Caco-2 (cell line): ENCODE data around the gene ODF2. TPM values are rescaled to one million over a fixed set of nuclear protein-coding genes. Genes with fewer than 3 reads are reported as not detected.
"Not testable (repeated sequence)": the region's sequence is repeated elsewhere in the genome, so short reads cannot be mapped to it uniquely, and the experiment has no call there.

Experiments used
- BruUV-seq: library from RNA; stranded (reverse); fragments of 400-500 nt; replicated peaks from 2 replicates; lab custom pipeline; 2021; lab: Mats Ljungman, UMichigan
- CTCF ChIA-PET: fragments of 300-600 bp; sonication (Branson Sonifier 250); formaldehyde crosslinking; loops from one replicate; lab custom pipeline; 2022; ENCODE audit warnings: antibody characterized with exemption; lab: Charles Lee
- POLR2A ChIA-PET: fragments of 300-600 bp; sonication (Branson Sonifier 250); formaldehyde crosslinking; loops from one replicate; lab custom pipeline; 2022; ENCODE audit warnings: antibody characterized with exemption; lab: Charles Lee
- DNase-seq, 2 experiments: peaks; one replicate each; pipeline versions ENCODE4 v3.0.0 to v3.0.0-alpha.2; 2020 to 2022
- H3K27me3 ChIP-seq: replicated peaks from 2 replicates; pipeline ENCODE4 v1.6.0; 2011; ENCODE audit warnings: low read length; ENCODE audit not compliant: control insufficient read depth, insufficient read depth
- H3K36me3 ChIP-seq: 2 replicates; pipeline ENCODE4 v1.5.1; 2011; ENCODE audit warnings: low read length; ENCODE audit not compliant: control insufficient read depth, insufficient read depth
- H3K4me1 ChIP-seq: fragments of 250-450 bp; sonication (Bioruptor Pico); 2 replicates; pipeline ENCODE4 v1.5.1; 2020; ENCODE audit warnings: mild to moderate bottlenecking
- H3K4me3 ChIP-seq: 2 replicates; pipeline ENCODE4 v1.5.1; 2011; ENCODE audit warnings: low read depth, mild to moderate bottlenecking, control low read depth, low read length
- H3K9me3 ChIP-seq: fragments of 250-450 bp; sonication (Bioruptor Pico); 2 replicates; pipeline ENCODE4 v1.5.1; 2020; ENCODE audit warnings: mild to moderate bottlenecking, moderate library complexity
- H3K27ac Mint-ChIP-seq: one replicate; pipeline ENCODE4 v1.8.0; 2022; ENCODE audit warnings: mixed read lengths; ENCODE audit not compliant: unreplicated experiment
- H3K27me3 Mint-ChIP-seq: one replicate; pipeline ENCODE4 v1.8.0; 2022; ENCODE audit warnings: mixed read lengths; ENCODE audit not compliant: insufficient read depth, unreplicated experiment
- H3K36me3 Mint-ChIP-seq: one replicate; pipeline ENCODE4 v1.8.0; 2022; ENCODE audit warnings: mild to moderate bottlenecking, mixed read lengths; ENCODE audit not compliant: insufficient read depth, unreplicated experiment
- H3K4me1 Mint-ChIP-seq: one replicate; pipeline ENCODE4 v1.8.0; 2022; ENCODE audit warnings: low read depth, mixed read lengths; ENCODE audit not compliant: unreplicated experiment
- H3K4me3 Mint-ChIP-seq: one replicate; pipeline ENCODE4 v1.8.0; 2022; ENCODE audit warnings: mild to moderate bottlenecking, moderate library complexity, mixed read lengths; ENCODE audit not compliant: unreplicated experiment
- H3K9me3 Mint-ChIP-seq: one replicate; pipeline ENCODE4 v1.8.0; 2022; ENCODE audit warnings: mixed read lengths; ENCODE audit not compliant: unreplicated experiment
- CTCF ChIP-seq, 2 experiments: fragments of 200-600 bp in 1 of 2; IDR thresholded peaks; 1 replicate in 1 of 2; 2 replicates in 1 of 2; pipeline versions ENCODE4 v1.5.1 to v1.8.0; 2011 to 2022; ENCODE audit warnings: antibody characterized with exemption in 1 of 2, control low read depth in 1 of 2, inconsistent platforms in 1 of 2, low read depth in 1 of 2, low read length in 1 of 2, mild to moderate bottlenecking in 1 of 2, moderate library complexity in 1 of 2; ENCODE audit not compliant: insufficient read depth in 1 of 2, severe bottlenecking in 1 of 2, unreplicated experiment in 1 of 2
- intact Hi-C: fragments of 100-400 bp; cut with micrococcal nuclease; formaldehyde crosslinking; loops from one replicate; pipeline ENCODE4 v1.10.0; 2022; ENCODE audit not compliant: unreplicated experiment
- total RNA-seq: library from RNA; stranded (reverse); gene quantifications from 2 replicates; pipeline ENCODE4 v1.2.3, GENCODE V29; 2022

ODF2 gene
- total RNA-seq, 1 experiment from 2014 or later = 34.9 TPM

- peak within 1 kb of the TSS; percentile 78 for H3K4me3 ChIP-seq
- Mint-ChIP-seq H3K9me3 (no peaks in the 10 kb centered on the region), H3K27me3 (no peaks in the 10 kb centered on the region), H3K27ac (peak within 1 kb of the TSS; percentile 42), H3K4me3 (peak within 1 kb of the TSS; percentile 75), H3K4me1 (peaks cover 9% of the 10 kb centered on the region), H3K36me3 (peaks cover 6% of the 10 kb centered on the region)
- H3K27me3 ChIP-seq = no peaks in the 10 kb centered on the region
- CTCF ChIA-PET = interaction anchor here (0.5 to 2.9 kb wide), 26 partner anchors 8 to 1666 kb away, joined by 3 to 28 read pairs (median 4); partner anchors contain the start of gene URM1
- TSS peak; percentile 29 for BruUV-seq
- peaks cover 27% of the 10 kb centered on the region for H3K4me1 ChIP-seq
- DNase-seq = peak; percentile 66 to 76
- POLR2A ChIA-PET = interaction anchor here (0.6 to 1.0 kb wide), 8 partner anchors 59 to 232 kb away, joined by 3 to 7 read pairs (median 6); partner anchors contain the start of genes GOLGA2 and SWI5
- no peaks in the 10 kb centered on the region for H3K9me3 ChIP-seq
- H3K36me3 ChIP-seq = no peaks in the 10 kb centered on the region
- intact Hi-C loops = loop anchor here (2.0 kb wide), 1 partner anchor 58 kb away; no protein-coding TSS in a partner anchor
- peak in 1 of 2 experiments; percentile 44 for TF ChIP-seq CTCF (IDR thresholded peaks at IDR 0.05; ENCODE audit: insufficient read depth in 1 of 2, low read depth in 1 of 2, low read length in 1 of 2, severe bottlenecking in 1 of 2, unreplicated experiment in 1 of 2)
Measured at GRCh38 chr9:128420651-128421481, 34.9 kb upstream of the ODF2 start, which contains the start of gene CERCAM. CERCAM (plus strand) TSS chr9:128420857; CDS start chr9:128420878, 21 bp downstream.

GRCh38 chr9:128421482-128421996 is 34.3 kb upstream of the ODF2 start:
- no peaks in the 10 kb centered on the region for H3K27me3 ChIP-seq
- Mint-ChIP-seq H3K27me3 (no peaks in the 10 kb centered on the region), H3K9me3 (no peaks in the 10 kb centered on the region), H3K4me3 (peak overlapping the region; percentile 75), H3K36me3 (peaks cover 6% of the 10 kb centered on the region), H3K27ac (no peak overlapping the region), H3K4me1 (peaks cover 2% of the 10 kb centered on the region)
- CTCF ChIA-PET = interaction anchor here (1.0 to 2.9 kb wide), 6 partner anchors 11 to 60 kb away, joined by 3 to 28 read pairs (median 14); partner anchors contain the start of gene URM1
- no peak for DNase-seq
- POLR2A ChIA-PET = no interaction called here
- H3K36me3 ChIP-seq = no peaks in the 10 kb centered on the region
- H3K9me3 ChIP-seq = no peaks in the 10 kb centered on the region
- no peak for TF ChIP-seq CTCF (IDR thresholded peaks at IDR 0.05; ENCODE audit: insufficient read depth in 1 of 2, low read depth in 1 of 2, low read length in 1 of 2, severe bottlenecking in 1 of 2, unreplicated experiment in 1 of 2)
- intact Hi-C loops = loop anchor here (2.0 kb wide), 1 partner anchor 59 kb away; no protein-coding TSS in a partner anchor
- peaks cover 22% of the 10 kb centered on the region for H3K4me1 ChIP-seq
- H3K4me3 ChIP-seq = peak overlapping the region; percentile 78; the same call in 1 of the 2 replicates
- no TSS peak for BruUV-seq

GRCh38 chr9:128422022-128422782 is 33.6 kb upstream of the ODF2 start:
- CTCF ChIA-PET, H3K4me3 ChIP-seq, H3K36me3 Mint-ChIP-seq, intact Hi-C loops, H3K36me3 ChIP-seq, H3K27me3 ChIP-seq, H3K27me3 Mint-ChIP-seq, H3K9me3 Mint-ChIP-seq, DNase-seq, H3K27ac Mint-ChIP-seq, BruUV-seq, H3K4me1 Mint-ChIP-seq, H3K9me3 ChIP-seq, POLR2A ChIA-PET: not testable (repeated sequence)
- peaks cover 20% of the 10 kb centered on the region for H3K4me1 ChIP-seq
- peak overlapping the region; percentile 75 for H3K4me3 Mint-ChIP-seq
